Fibroblast of the conjunctiva (primary cell): ENCODE data around the gene AGMO.
A peak's percentile ranks its signal among the peaks of the same experiment; 100 is the strongest.

ENCODE experiments used
- DNase-seq: peaks from one replicate; pipeline ENCODE4 v3.0.0-alpha.2; 2010; ENCODE audit warnings: low read depth

AGMO gene

GRCh38 chr7:15397159-15397550 is 164.7 kb downstream of the AGMO start:
- DNase-seq = no peak

GRCh38 chr7:15396210-15397158 is 165.3 kb downstream of the AGMO start:
- no peak for DNase-seq

- DNase-seq = no peak
Observed at GRCh38 chr7:15389073-15389472, 172.7 kb downstream of the AGMO start.

- no peak for DNase-seq
Observed at GRCh38 chr7:15378494-15379145, 183.2 kb downstream of the AGMO start.

- DNase-seq = no peak
Observed at GRCh38 chr7:15376600-15376999, 185.2 kb downstream of the AGMO start.

GRCh38 chr7:15370441-15370840 is 191.4 kb downstream of the AGMO start:
- no peak for DNase-seq

GRCh38 chr7:15368653-15369052 is 193.2 kb downstream of the AGMO start:
- no peak for DNase-seq

GRCh38 chr7:15367897-15368296 is 193.9 kb downstream of the AGMO start:
- no peak for DNase-seq

GRCh38 chr7:15358112-15358511 is 203.7 kb downstream of the AGMO start:
- DNase-seq = no peak

GRCh38 chr7:15352421-15353206 is 209.2 kb downstream of the AGMO start:
- DNase-seq = no peak

- no peak for DNase-seq
Observed at GRCh38 chr7:15345216-15345615, 216.6 kb downstream of the AGMO start.

GRCh38 chr7:15341817-15342216 is 220.0 kb downstream of the AGMO start:
- DNase-seq = no peak

- DNase-seq = no peak
Observed at GRCh38 chr7:15336146-15336545, 225.7 kb downstream of the AGMO start.

GRCh38 chr7:15335390-15335789 is 226.4 kb downstream of the AGMO start:
- DNase-seq = no peak

GRCh38 chr7:15334536-15335263 is 227.1 kb downstream of the AGMO start:
- no peak for DNase-seq

- DNase-seq = no peak
Observed at GRCh38 chr7:15332956-15333355, 228.9 kb downstream of the AGMO start.

GRCh38 chr7:15330943-15331342 is 230.9 kb downstream of the AGMO start:
- no peak for DNase-seq

- no peak for DNase-seq
Observed at GRCh38 chr7:15327001-15327400, 234.8 kb downstream of the AGMO start.

- peak; percentile 26 for DNase-seq
Observed at GRCh38 chr7:15326044-15326644, 235.7 kb downstream of the AGMO start.

GRCh38 chr7:15323550-15323949 is 238.3 kb downstream of the AGMO start:
- no peak for DNase-seq

GRCh38 chr7:15317215-15317614 is 244.6 kb downstream of the AGMO start:
- DNase-seq = no peak
